PC-9 (cell line): Measurements from ENCODE around the gene OR2V2. TPM values are rescaled to one million over a fixed set of nuclear protein-coding genes. Genes with fewer than 3 reads are reported as not detected.
"Not testable (repeated sequence)": the region's sequence is repeated elsewhere in the genome, so short reads cannot be mapped to it uniquely, and the experiment has no call there.

Experiments
- BruUV-seq: library from RNA; stranded (reverse); fragments of 400-500 nt; replicated peaks from 2 replicates; lab custom pipeline; 2021; lab: Mats Ljungman, UMichigan
- CTCF ChIA-PET: fragments of 300-600 bp; sonication (Branson Sonifier 250); formaldehyde crosslinking; loops from one replicate; lab custom pipeline; 2022; ENCODE audit warnings: antibody characterized with exemption; lab: Charles Lee
- POLR2A ChIA-PET: fragments of 300-600 bp; sonication (Branson Sonifier 250); formaldehyde crosslinking; loops from one replicate; lab custom pipeline; 2022; ENCODE audit warnings: antibody characterized with exemption; ENCODE audit not compliant: unreplicated experiment; lab: Charles Lee
- DNase-seq, 2 experiments: peaks; one replicate each; pipeline versions ENCODE4 v3.0.0 to v3.0.0-alpha.2; 2015 to 2022; ENCODE audit warnings: mixed read lengths in 1 of 2
- H2AFZ ChIP-seq: fragments of 200-600 bp; sonication (generic); 2 replicates; pipeline ENCODE4 v1.8.1; 2017; ENCODE audit warnings: antibody characterized with exemption
- H3F3A ChIP-seq: fragments of 200-600 bp; sonication (generic); 2 replicates; pipeline ENCODE4 v1.8.1; 2017; ENCODE audit warnings: antibody characterized with exemption, mild to moderate bottlenecking, low read depth; ENCODE audit not compliant: insufficient read depth
- H3K27ac ChIP-seq: fragments of 200-600 bp; sonication (generic); 2 replicates; pipeline ENCODE4 v1.6.1; 2016; ENCODE audit warnings: mixed run types
- H3K27me3 ChIP-seq: fragments of 200-600 bp; sonication (generic); 2 replicates; pipeline ENCODE4 v1.6.1; 2016; ENCODE audit warnings: low read depth, mixed run types; ENCODE audit not compliant: insufficient read depth
- H3K36me3 ChIP-seq: fragments of 200-600 bp; sonication (generic); 2 replicates; pipeline ENCODE4 v1.6.1; 2016; ENCODE audit warnings: low read depth, mixed run types
- H3K4me1 ChIP-seq: fragments of 200-600 bp; sonication (generic); replicated peaks from 2 replicates; pipeline ENCODE4 v1.6.1; 2016; ENCODE audit warnings: mixed run types; ENCODE audit not compliant: insufficient read depth
- H3K4me2 ChIP-seq: fragments of 200-600 bp; sonication (generic); 2 replicates; pipeline ENCODE4 v1.6.1; 2017; ENCODE audit warnings: mixed run types
- H3K4me3 ChIP-seq: fragments of 200-600 bp; sonication (generic); 2 replicates; pipeline ENCODE4 v1.6.1; 2016; ENCODE audit warnings: mixed run types
- H3K79me2 ChIP-seq: fragments of 200-600 bp; sonication (generic); 2 replicates; pipeline ENCODE4 v1.6.1; 2017; ENCODE audit warnings: low read depth, mixed run types
- H3K9me2 ChIP-seq: fragments of 200-600 bp; sonication (generic); 2 replicates; pipeline ENCODE4 v1.8.1; 2017; ENCODE audit warnings: mild to moderate bottlenecking; ENCODE audit not compliant: insufficient read depth
- H3K9me3 ChIP-seq: fragments of 200-600 bp; sonication (generic); 2 replicates; pipeline ENCODE4 v1.8.1; 2016; ENCODE audit warnings: low read depth; ENCODE audit not compliant: insufficient read depth
- H4K20me1 ChIP-seq: fragments of 200-600 bp; sonication (generic); 2 replicates; pipeline ENCODE4 v1.8.1; 2017; ENCODE audit not compliant: insufficient read depth
- EZH2 ChIP-seq: fragments of 200-600 bp; sonication (generic); IDR thresholded peaks from 2 replicates; pipeline ENCODE4 v1.8.0; 2017; ENCODE audit warnings: antibody characterized with exemption, low read depth
- intact Hi-C: fragments of 100-400 bp; cut with micrococcal nuclease; formaldehyde crosslinking; loops from one replicate; pipeline ENCODE4 v1.10.0; 2022; ENCODE audit not compliant: unreplicated experiment
- total RNA-seq: library from RNA; stranded (reverse); gene quantifications from 2 replicates; pipeline ENCODE4 v1.2.3, GENCODE V29; 2021
- TF ChIP-seq, protein P1 (sequence below): fragments of 200-600 bp; sonication (generic); conservative IDR thresholded peaks from 2 replicates; pipeline ENCODE4 v1.6.1; 2017; ENCODE audit warnings: mixed run types, antibody characterized with exemption, mild to moderate bottlenecking, moderate library complexity

Gene OR2V2
- total RNA-seq, 1 experiment from 2014 or later: not detected

GRCh38 chr5:181166812-181167733 lies 19.7 kb downstream of the OR2V2 start:
- no peaks in the 10 kb centered on the region for H3K27me3 ChIP-seq
- no peak overlapping the region for H3K4me3 ChIP-seq
- no TSS peak for BruUV-seq
- H2AFZ ChIP-seq: no peak overlapping the region
- H3K27ac ChIP-seq: no peak overlapping the region
- no peaks in the 10 kb centered on the region for H3K9me3 ChIP-seq
- H3K9me2 ChIP-seq: no peaks in the 10 kb centered on the region
- 0 out of 2 replicates have a peak, but pooled peaks cover 5% of the 10 kb centered on the region for H3K4me1 ChIP-seq
- no peaks in the 10 kb centered on the region for H3K79me2 ChIP-seq
- ChIA-PET POLR2A (no interaction called here), CTCF (no interaction called here)
- H3K4me2 ChIP-seq: no peak overlapping the region
- TF ChIP-seq EZH2: no peak
- TF ChIP-seq, protein P1, sequence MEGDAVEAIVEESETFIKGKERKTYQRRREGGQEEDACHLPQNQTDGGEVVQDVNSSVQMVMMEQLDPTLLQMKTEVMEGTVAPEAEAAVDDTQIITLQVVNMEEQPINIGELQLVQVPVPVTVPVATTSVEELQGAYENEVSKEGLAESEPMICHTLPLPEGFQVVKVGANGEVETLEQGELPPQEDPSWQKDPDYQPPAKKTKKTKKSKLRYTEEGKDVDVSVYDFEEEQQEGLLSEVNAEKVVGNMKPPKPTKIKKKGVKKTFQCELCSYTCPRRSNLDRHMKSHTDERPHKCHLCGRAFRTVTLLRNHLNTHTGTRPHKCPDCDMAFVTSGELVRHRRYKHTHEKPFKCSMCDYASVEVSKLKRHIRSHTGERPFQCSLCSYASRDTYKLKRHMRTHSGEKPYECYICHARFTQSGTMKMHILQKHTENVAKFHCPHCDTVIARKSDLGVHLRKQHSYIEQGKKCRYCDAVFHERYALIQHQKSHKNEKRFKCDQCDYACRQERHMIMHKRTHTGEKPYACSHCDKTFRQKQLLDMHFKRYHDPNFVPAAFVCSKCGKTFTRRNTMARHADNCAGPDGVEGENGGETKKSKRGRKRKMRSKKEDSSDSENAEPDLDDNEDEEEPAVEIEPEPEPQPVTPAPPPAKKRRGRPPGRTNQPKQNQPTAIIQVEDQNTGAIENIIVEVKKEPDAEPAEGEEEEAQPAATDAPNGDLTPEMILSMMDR: no peak
- no peaks in the 10 kb centered on the region for H3K36me3 ChIP-seq
- peaks cover 1% of the 10 kb centered on the region; the same call in 1 of the 2 replicates for H3F3A ChIP-seq
- no peak for DNase-seq
- intact Hi-C loops: no loop called here
- H4K20me1 ChIP-seq: no peaks in the 10 kb centered on the region

DNA sequence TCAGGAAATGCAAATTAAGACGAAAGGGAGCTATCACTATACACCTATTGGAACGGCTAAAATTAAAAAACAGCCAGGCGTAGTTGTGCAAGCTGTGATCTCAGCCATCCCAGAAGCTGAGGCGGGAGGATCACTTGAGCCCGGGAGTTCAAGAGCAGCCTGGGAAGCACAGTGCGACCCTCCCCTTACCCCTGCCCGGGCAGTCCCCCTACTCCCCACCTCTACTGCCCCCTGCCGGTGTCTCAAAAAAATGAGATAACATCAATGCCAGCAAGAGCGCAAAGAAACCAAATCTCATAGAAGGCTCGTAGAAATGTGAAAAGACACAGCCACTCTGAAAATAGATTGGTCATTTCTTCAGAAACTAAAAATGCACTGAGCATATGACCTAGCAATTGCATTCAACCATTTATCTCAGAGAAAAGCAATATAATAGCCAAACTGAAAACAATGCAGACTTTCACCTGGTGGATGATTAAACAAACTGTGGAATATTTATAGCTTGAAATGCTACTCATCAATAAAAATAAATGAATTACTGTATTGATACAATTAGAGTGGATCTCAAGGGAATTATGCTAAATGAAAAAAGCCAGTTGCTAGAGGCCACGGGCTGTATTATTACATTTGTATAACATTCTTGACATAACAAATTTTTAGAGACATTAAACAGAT lies 20.6 kb downstream of the OR2V2 start:
- Histone ChIP-seq H3K4me3 (no peak overlapping the region), H3K4me2 (no peak overlapping the region), H3F3A (no peaks in the 10 kb centered on the region), H3K9me2 (no peaks in the 10 kb centered on the region), H3K27me3 (no peaks in the 10 kb centered on the region), H3K79me2 (no peaks in the 10 kb centered on the region), H3K4me1 (0 out of 2 replicates have a peak, but pooled peaks cover 5% of the 10 kb centered on the region), H3K9me3 (no peaks in the 10 kb centered on the region), H2AFZ (no peak overlapping the region), H4K20me1 (no peaks in the 10 kb centered on the region), H3K36me3 (no peaks in the 10 kb centered on the region), H3K27ac (no peak overlapping the region)
- intact Hi-C loops: no loop called here
- ChIA-PET POLR2A (no interaction called here), CTCF (no interaction called here)
- TF ChIP-seq, protein P1: no peak
- TF ChIP-seq EZH2: no peak
- no TSS peak for BruUV-seq
- DNase-seq: no peak

DNA sequence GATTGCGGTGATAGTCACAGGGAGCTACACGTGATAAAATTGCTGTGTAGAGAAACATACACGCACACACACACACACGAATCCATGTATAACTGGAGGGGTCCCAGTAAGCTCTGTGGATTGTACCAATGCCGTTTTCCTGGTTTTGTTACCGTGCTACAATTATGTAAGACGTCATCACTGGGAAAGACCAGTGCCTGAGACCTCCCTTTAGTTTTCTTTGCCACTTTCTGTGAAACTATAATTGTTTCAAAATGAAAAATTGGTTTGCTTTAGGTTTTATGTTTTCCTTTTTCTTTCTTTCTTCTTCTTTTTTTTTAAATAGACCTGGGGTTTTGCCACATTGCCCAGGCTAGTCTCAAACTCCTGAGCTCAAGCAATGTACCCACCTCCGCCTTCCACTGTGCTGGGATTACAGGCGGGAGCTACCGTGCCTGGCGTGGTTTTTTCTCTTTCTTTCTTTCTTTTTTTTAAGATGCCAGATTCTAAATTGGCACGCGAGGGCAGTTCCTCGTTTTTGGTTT lies 21.3 kb downstream of the OR2V2 start:
- no peak overlapping the region for H3K4me3 ChIP-seq
- H3K9me3 ChIP-seq: no peaks in the 10 kb centered on the region
- no peak overlapping the region for H2AFZ ChIP-seq
- no peak for TF ChIP-seq EZH2
- TF ChIP-seq, protein P1: no peak
- no TSS peak for BruUV-seq
- H3K27me3 ChIP-seq: no peaks in the 10 kb centered on the region
- no peak overlapping the region for H3K27ac ChIP-seq
- H3K9me2 ChIP-seq: no peaks in the 10 kb centered on the region
- intact Hi-C loops: no loop called here
- H4K20me1 ChIP-seq: no peaks in the 10 kb centered on the region
- H3K4me1 ChIP-seq: 0 out of 2 replicates have a peak, but pooled peaks cover under 1% of the 10 kb centered on the region
- H3K4me2 ChIP-seq: no peak overlapping the region
- CTCF ChIA-PET: no interaction called here
- H3K36me3 ChIP-seq: no peaks in the 10 kb centered on the region
- DNase-seq: no peak
- POLR2A ChIA-PET: no interaction called here
- no peaks in the 10 kb centered on the region for H3F3A ChIP-seq
- no peaks in the 10 kb centered on the region for H3K79me2 ChIP-seq

- CTCF ChIA-PET, POLR2A ChIA-PET, H4K20me1 ChIP-seq, H3K79me2 ChIP-seq, H3K27me3 ChIP-seq, H3K9me3 ChIP-seq, H3K4me1 ChIP-seq, BruUV-seq, H3K27ac ChIP-seq, H3K9me2 ChIP-seq, H3K4me3 ChIP-seq, intact Hi-C loops, H3F3A ChIP-seq, DNase-seq, H3K4me2 ChIP-seq, H2AFZ ChIP-seq, H3K36me3 ChIP-seq: not testable (repeated sequence)
These were observed 22.3 kb downstream of the OR2V2 start for GRCh38 chr5:181169459-181170236.
